ENCODE measurements around the gene REEP2. TPM values are rescaled to one million over a fixed set of nuclear protein-coding genes. Genes with fewer than 3 reads are reported as not detected.

Gene REEP2
- polyA plus RNA-seq, 1 donor from 2014 or later = 146 TPM

- no peaks in the 10 kb centered on the region for H3K9me2 ChIP-seq (ENCODE audit: insufficient read depth, low read length)
- H2AFZ ChIP-seq (ENCODE audit: low read depth, low read length) = peak overlapping the region; percentile 7
- H3K9me3 ChIP-seq (ENCODE audit: low read length) = no peaks in the 10 kb centered on the region
- H3K27me3 ChIP-seq (ENCODE audit: insufficient read depth, low read depth, low read length) = no peaks in the 10 kb centered on the region
- H3K4me3 ChIP-seq (ENCODE audit: low read length) = peak overlapping the region; percentile 55
- TF ChIP-seq EZH2 (IDR thresholded peaks at IDR 0.05; ENCODE audit: borderline replicate concordance, insufficient read depth, low read length, poor library complexity, severe bottlenecking) (no peak), REST (IDR thresholded peaks at IDR 0.05; ENCODE audit: borderline replicate concordance) (peak; percentile 73), POLR2AphosphoS5 (IDR thresholded peaks at IDR 0.05) (peak; percentile 55), TAF1 (IDR thresholded peaks at IDR 0.05; ENCODE audit: low read depth) (no peak), EP300 (conservative IDR thresholded peaks at IDR 0.05; ENCODE audit: poor library complexity, severe bottlenecking) (peak; percentile 65), RAD21 (conservative IDR thresholded peaks at IDR 0.05) (no peak), MXI1 (conservative IDR thresholded peaks at IDR 0.05; ENCODE audit: poor library complexity, severe bottlenecking) (peak; percentile 15), SMC3 (conservative IDR thresholded peaks at IDR 0.05; ENCODE audit: poor library complexity) (no peak)
- TF ChIP-seq, protein P1, sequence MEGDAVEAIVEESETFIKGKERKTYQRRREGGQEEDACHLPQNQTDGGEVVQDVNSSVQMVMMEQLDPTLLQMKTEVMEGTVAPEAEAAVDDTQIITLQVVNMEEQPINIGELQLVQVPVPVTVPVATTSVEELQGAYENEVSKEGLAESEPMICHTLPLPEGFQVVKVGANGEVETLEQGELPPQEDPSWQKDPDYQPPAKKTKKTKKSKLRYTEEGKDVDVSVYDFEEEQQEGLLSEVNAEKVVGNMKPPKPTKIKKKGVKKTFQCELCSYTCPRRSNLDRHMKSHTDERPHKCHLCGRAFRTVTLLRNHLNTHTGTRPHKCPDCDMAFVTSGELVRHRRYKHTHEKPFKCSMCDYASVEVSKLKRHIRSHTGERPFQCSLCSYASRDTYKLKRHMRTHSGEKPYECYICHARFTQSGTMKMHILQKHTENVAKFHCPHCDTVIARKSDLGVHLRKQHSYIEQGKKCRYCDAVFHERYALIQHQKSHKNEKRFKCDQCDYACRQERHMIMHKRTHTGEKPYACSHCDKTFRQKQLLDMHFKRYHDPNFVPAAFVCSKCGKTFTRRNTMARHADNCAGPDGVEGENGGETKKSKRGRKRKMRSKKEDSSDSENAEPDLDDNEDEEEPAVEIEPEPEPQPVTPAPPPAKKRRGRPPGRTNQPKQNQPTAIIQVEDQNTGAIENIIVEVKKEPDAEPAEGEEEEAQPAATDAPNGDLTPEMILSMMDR (IDR thresholded peaks at IDR 0.05; ENCODE audit: poor library complexity, severe bottlenecking) = no peak
- no peaks in the 10 kb centered on the region for H4K20me1 ChIP-seq (ENCODE audit: insufficient read depth)
- peak overlapping the region; percentile 52 for H3K4me2 ChIP-seq (ENCODE audit: low read length)
- peak overlapping the region; percentile 26 for H3K27ac ChIP-seq (ENCODE audit: low read length)
- no peaks in the 10 kb centered on the region for H3F3A ChIP-seq (ENCODE audit: insufficient read depth, low read length, poor library complexity, severe bottlenecking)
- H3K36me3 ChIP-seq (ENCODE audit: insufficient read depth, low read length) = no peaks in the 10 kb centered on the region
- H3K9ac ChIP-seq (ENCODE audit: low read length) = peak overlapping the region; percentile 50
- H3K79me2 ChIP-seq (replicated peaks; ENCODE audit: insufficient read depth, low read length) = no peaks in the 10 kb centered on the region
Observed at GRCh38 chr5:138490648-138491283, 51.9 kb downstream of the REEP2 start.

DNA sequence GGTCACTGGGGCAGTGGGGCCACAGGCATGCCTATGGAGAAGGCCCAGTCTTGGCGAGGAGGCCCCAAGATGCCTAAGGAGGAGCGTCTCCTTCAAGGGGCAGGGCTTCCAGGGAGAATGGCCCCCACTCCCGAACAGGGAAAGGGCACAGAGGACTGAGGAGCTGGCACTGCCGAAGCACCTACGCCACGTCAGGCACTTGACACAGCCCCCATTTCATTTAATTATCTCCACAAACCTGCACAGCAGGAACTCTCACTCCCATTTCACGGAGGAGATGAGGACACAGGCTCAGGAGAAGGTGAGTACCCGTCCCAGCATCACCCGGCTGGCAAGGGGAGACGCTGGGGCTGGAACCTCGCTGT, 52.4 kb downstream of the REEP2 start:
- no peaks in the 10 kb centered on the region for H4K20me1 ChIP-seq (ENCODE audit: insufficient read depth)
- H2AFZ ChIP-seq (ENCODE audit: low read depth, low read length) = peak overlapping the region; percentile 7
- H3F3A ChIP-seq (ENCODE audit: insufficient read depth, low read length, poor library complexity, severe bottlenecking) = no peaks in the 10 kb centered on the region
- no peaks in the 10 kb centered on the region for H3K36me3 ChIP-seq (ENCODE audit: insufficient read depth, low read length)
- H3K27me3 ChIP-seq (ENCODE audit: insufficient read depth, low read depth, low read length) = no peaks in the 10 kb centered on the region
- peak overlapping the region; percentile 26 for H3K27ac ChIP-seq (ENCODE audit: low read length)
- no peaks in the 10 kb centered on the region for H3K79me2 ChIP-seq (replicated peaks; ENCODE audit: insufficient read depth, low read length)
- H3K9me2 ChIP-seq (ENCODE audit: insufficient read depth, low read length) = no peaks in the 10 kb centered on the region
- H3K9ac ChIP-seq (ENCODE audit: low read length) = peak overlapping the region; percentile 50
- H3K4me3 ChIP-seq (ENCODE audit: low read length) = peak overlapping the region; percentile 55
- no peaks in the 10 kb centered on the region for H3K9me3 ChIP-seq (ENCODE audit: low read length)
- TF ChIP-seq RAD21 (conservative IDR thresholded peaks at IDR 0.05) (no peak), EP300 (conservative IDR thresholded peaks at IDR 0.05; ENCODE audit: poor library complexity, severe bottlenecking) (no peak), EZH2 (IDR thresholded peaks at IDR 0.05; ENCODE audit: borderline replicate concordance, insufficient read depth, low read length, poor library complexity, severe bottlenecking) (no peak), TAF1 (IDR thresholded peaks at IDR 0.05; ENCODE audit: low read depth) (no peak), POLR2AphosphoS5 (IDR thresholded peaks at IDR 0.05) (no peak), SMC3 (conservative IDR thresholded peaks at IDR 0.05; ENCODE audit: poor library complexity) (no peak), REST (IDR thresholded peaks at IDR 0.05; ENCODE audit: borderline replicate concordance) (no peak), MXI1 (conservative IDR thresholded peaks at IDR 0.05; ENCODE audit: poor library complexity, severe bottlenecking) (no peak)
- TF ChIP-seq, protein P1 (IDR thresholded peaks at IDR 0.05; ENCODE audit: poor library complexity, severe bottlenecking) = no peak
- H3K4me2 ChIP-seq (ENCODE audit: low read length) = peak overlapping the region; percentile 52

All from neural cell (in vitro differentiated cells).